WTC11 (cell line): ENCODE data around the gene ABCA3. TPM values are rescaled to one million over a fixed set of nuclear protein-coding genes. Genes with fewer than 3 reads are reported as not detected.

Experiments used
- ATAC-seq: fragments of 200-7000 bp; cut with Tn5 transposase; 2 replicates; pipeline ENCODE4 v1.10.0; 2021; ENCODE audit warnings: mild to moderate bottlenecking, moderate library complexity
- CTCF ChIA-PET: fragments of 300-600 bp; sonication (Branson Sonifier 250); formaldehyde crosslinking; loops from one replicate; lab custom pipeline; 2021; ENCODE audit warnings: antibody characterized with exemption; lab: Charles Lee
- POLR2A ChIA-PET: fragments of 350-600 bp; sonication (Branson Sonifier 250); formaldehyde crosslinking; loops from one replicate; lab custom pipeline; 2021; ENCODE audit warnings: antibody characterized with exemption; lab: Charles Lee
- DNase-seq: peaks from one replicate; pipeline ENCODE4 v3.0.0; 2021; ENCODE audit warnings: low spot score
- H3K27ac Mint-ChIP-seq: 2 replicates; pipeline ENCODE4 v1.8.0; 2021; ENCODE audit warnings: mixed read lengths
- H3K27me3 Mint-ChIP-seq: 2 replicates; pipeline ENCODE4 v1.8.0; 2021; ENCODE audit warnings: low read depth, mild to moderate bottlenecking, moderate library complexity, mixed read lengths
- H3K36me3 Mint-ChIP-seq: 2 replicates; pipeline ENCODE4 v1.8.0; 2021; ENCODE audit warnings: mixed read lengths
- H3K4me1 Mint-ChIP-seq: 2 replicates; pipeline ENCODE4 v1.8.0; 2022; ENCODE audit warnings: mixed read lengths
- H3K4me3 Mint-ChIP-seq: 2 replicates; pipeline ENCODE4 v1.8.0; 2021; ENCODE audit warnings: mild to moderate bottlenecking, moderate library complexity, mixed read lengths
- H3K9me3 Mint-ChIP-seq: 2 replicates; pipeline ENCODE4 v1.8.0; 2021; ENCODE audit warnings: mixed read lengths
- CBFB ChIP-seq: sonication (generic); formaldehyde crosslinking; IDR thresholded peaks from 2 replicates; pipeline ENCODE4 v1.8.1; 2022; ENCODE audit warnings: mild to moderate bottlenecking, low read depth, missing genetic modification reagents
- CREM ChIP-seq: sonication (generic); formaldehyde crosslinking; IDR thresholded peaks from 2 replicates; pipeline ENCODE4 v1.8.1; 2022; ENCODE audit warnings: mild to moderate bottlenecking, missing genetic modification reagents, moderate library complexity
- ESRRA ChIP-seq: sonication (generic); formaldehyde crosslinking; IDR thresholded peaks from 2 replicates; pipeline ENCODE4 v1.8.1; 2022; ENCODE audit warnings: mild to moderate bottlenecking, missing genetic modification reagents, borderline replicate concordance
- FOXP1 ChIP-seq: sonication (generic); formaldehyde crosslinking; IDR thresholded peaks from 2 replicates; pipeline ENCODE4 v1.8.0; 2022; ENCODE audit warnings: missing genetic modification reagents, mild to moderate bottlenecking, moderate library complexity, borderline replicate concordance
- GABPB1 ChIP-seq: sonication (generic); formaldehyde crosslinking; IDR thresholded peaks from 2 replicates; pipeline ENCODE4 v1.8.1; 2023; ENCODE audit warnings: mild to moderate bottlenecking, missing genetic modification reagents
- HMGA2 ChIP-seq: fragments of 250-450 bp; sonication (Bioruptor Pico); IDR thresholded peaks from 2 replicates; pipeline ENCODE4 v1.4.0; 2021; ENCODE audit warnings: mild to moderate bottlenecking, moderate library complexity
- KAT7 ChIP-seq: sonication (generic); formaldehyde crosslinking; IDR thresholded peaks from 2 replicates; pipeline ENCODE4 v1.8.1; 2023; ENCODE audit warnings: missing genetic modification reagents, mild to moderate bottlenecking, borderline replicate concordance
- PRRX2 ChIP-seq: fragments of 250-450 bp; sonication (Bioruptor Pico); IDR thresholded peaks from 2 replicates; pipeline ENCODE4 v1.8.0; 2021; ENCODE audit warnings: mild to moderate bottlenecking
- RELA ChIP-seq: sonication (generic); formaldehyde crosslinking; IDR thresholded peaks from 2 replicates; pipeline ENCODE4 v1.8.1; 2022; ENCODE audit warnings: missing genetic modification reagents, mild to moderate bottlenecking, borderline replicate concordance
- TP53 ChIP-seq: sonication (generic); formaldehyde crosslinking; IDR thresholded peaks from 2 replicates; pipeline ENCODE4 v1.8.1; 2023; ENCODE audit warnings: mild to moderate bottlenecking, missing genetic modification reagents
- ZNF219 ChIP-seq: sonication (generic); formaldehyde crosslinking; IDR thresholded peaks from 2 replicates; pipeline ENCODE4 v1.8.0; 2023; ENCODE audit warnings: missing genetic modification reagents, mild to moderate bottlenecking, borderline replicate concordance
- ZNF317 ChIP-seq: sonication (generic); formaldehyde crosslinking; IDR thresholded peaks from 2 replicates; pipeline ENCODE4 v1.8.1; 2023; ENCODE audit warnings: low read depth, mild to moderate bottlenecking, moderate library complexity, missing genetic modification reagents, borderline replicate concordance
- ZNF396 ChIP-seq: fragments of 250-450 bp; sonication (Bioruptor Pico); IDR thresholded peaks from 2 replicates; pipeline ENCODE4 v1.8.0; 2021; ENCODE audit warnings: mild to moderate bottlenecking, moderate library complexity, borderline replicate concordance
- total RNA-seq: library from RNA; stranded (reverse); gene quantifications from 3 replicates; pipeline ENCODE4 v1.2.3, GENCODE V29; 2021
- TF ChIP-seq, protein P1 (sequence below): fragments of 250-450 bp; sonication (Bioruptor Pico); IDR thresholded peaks from 2 replicates; pipeline ENCODE4 v1.9.0; 2021; ENCODE audit warnings: mild to moderate bottlenecking
- TF ChIP-seq, protein P2 (sequence below): sonication (generic); formaldehyde crosslinking; IDR thresholded peaks from 2 replicates; pipeline ENCODE4 v1.8.0; 2022; ENCODE audit warnings: missing genetic modification reagents
- TF ChIP-seq, protein P3 (sequence below): sonication (generic); formaldehyde crosslinking; conservative IDR thresholded peaks from 2 replicates; pipeline ENCODE4 v1.8.1; 2023; ENCODE audit warnings: mild to moderate bottlenecking, low read depth, missing genetic modification reagents, moderate library complexity
- TF ChIP-seq, protein P4 (sequence below): sonication (generic); formaldehyde crosslinking; IDR thresholded peaks from 2 replicates; pipeline ENCODE4 v1.8.1; 2023; ENCODE audit warnings: mild to moderate bottlenecking, missing genetic modification reagents, moderate library complexity
- TF ChIP-seq, protein P5 (sequence below): sonication (generic); formaldehyde crosslinking; IDR thresholded peaks from 2 replicates; pipeline ENCODE4 v1.8.1; 2022; ENCODE audit warnings: mild to moderate bottlenecking, moderate library complexity, missing genetic modification reagents

ABCA3 gene
- total RNA-seq, 1 experiment from 2014 or later = 12.1 TPM

DNA sequence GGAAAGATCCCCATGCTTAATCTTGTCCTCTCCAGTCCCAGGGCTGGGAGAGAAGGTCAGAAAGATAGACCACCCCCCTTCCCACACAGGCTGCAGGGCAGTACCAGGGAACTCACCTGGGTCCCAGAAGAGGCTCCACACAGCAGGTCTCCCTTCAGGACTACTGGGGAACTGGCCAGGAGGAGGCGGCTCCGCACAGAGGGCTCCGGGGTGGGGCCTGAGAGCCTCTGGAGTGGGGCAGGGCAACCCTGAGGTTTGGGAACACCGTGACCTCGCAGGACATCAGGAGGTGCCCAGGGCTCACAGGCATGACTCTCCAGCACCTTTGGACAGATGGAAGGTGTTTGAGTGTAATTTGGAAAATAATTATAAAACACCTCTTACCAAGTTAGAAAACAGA is 11.0 kb downstream of the ABCA3 start:
- ChIA-PET CTCF (interaction anchor here (0.6 to 1.7 kb wide), 3 partner anchors 11 to 635 kb away, joined by 3 read pairs; partner anchors contain the start of genes ABCA3 and KREMEN2), POLR2A (no interaction called here)
- Mint-ChIP-seq H3K27me3 (no peaks in the 10 kb centered on the region; the same call in 1 of the 2 replicates), H3K36me3 (no peaks in the 10 kb centered on the region), H3K9me3 (no peaks in the 10 kb centered on the region), H3K4me1 (no peaks in the 10 kb centered on the region), H3K27ac (no peak overlapping the region), H3K4me3 (no peak overlapping the region)
- TF ChIP-seq, protein P1, sequence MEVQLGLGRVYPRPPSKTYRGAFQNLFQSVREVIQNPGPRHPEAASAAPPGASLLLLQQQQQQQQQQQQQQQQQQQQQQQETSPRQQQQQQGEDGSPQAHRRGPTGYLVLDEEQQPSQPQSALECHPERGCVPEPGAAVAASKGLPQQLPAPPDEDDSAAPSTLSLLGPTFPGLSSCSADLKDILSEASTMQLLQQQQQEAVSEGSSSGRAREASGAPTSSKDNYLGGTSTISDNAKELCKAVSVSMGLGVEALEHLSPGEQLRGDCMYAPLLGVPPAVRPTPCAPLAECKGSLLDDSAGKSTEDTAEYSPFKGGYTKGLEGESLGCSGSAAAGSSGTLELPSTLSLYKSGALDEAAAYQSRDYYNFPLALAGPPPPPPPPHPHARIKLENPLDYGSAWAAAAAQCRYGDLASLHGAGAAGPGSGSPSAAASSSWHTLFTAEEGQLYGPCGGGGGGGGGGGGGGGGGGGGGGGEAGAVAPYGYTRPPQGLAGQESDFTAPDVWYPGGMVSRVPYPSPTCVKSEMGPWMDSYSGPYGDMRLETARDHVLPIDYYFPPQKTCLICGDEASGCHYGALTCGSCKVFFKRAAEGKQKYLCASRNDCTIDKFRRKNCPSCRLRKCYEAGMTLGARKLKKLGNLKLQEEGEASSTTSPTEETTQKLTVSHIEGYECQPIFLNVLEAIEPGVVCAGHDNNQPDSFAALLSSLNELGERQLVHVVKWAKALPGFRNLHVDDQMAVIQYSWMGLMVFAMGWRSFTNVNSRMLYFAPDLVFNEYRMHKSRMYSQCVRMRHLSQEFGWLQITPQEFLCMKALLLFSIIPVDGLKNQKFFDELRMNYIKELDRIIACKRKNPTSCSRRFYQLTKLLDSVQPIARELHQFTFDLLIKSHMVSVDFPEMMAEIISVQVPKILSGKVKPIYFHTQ = no peak
- TF ChIP-seq ESRRA (CRISPR knock-in tag) (no peak), RELA (CRISPR knock-in tag) (no peak), PRRX2 (CRISPR knock-in tag) (no peak), CBFB (CRISPR knock-in tag) (no peak), ZNF317 (no peak), ZNF396 (CRISPR knock-in tag) (no peak), KAT7 (CRISPR knock-in tag) (no peak), FOXP1 (CRISPR knock-in tag) (no peak), ZNF219 (CRISPR knock-in tag) (no peak), GABPB1 (CRISPR knock-in tag) (no peak), TP53 (CRISPR knock-in tag) (no peak), CREM (CRISPR knock-in tag) (no peak), HMGA2 (CRISPR knock-in tag) (no peak)
- TF ChIP-seq, protein P2, sequence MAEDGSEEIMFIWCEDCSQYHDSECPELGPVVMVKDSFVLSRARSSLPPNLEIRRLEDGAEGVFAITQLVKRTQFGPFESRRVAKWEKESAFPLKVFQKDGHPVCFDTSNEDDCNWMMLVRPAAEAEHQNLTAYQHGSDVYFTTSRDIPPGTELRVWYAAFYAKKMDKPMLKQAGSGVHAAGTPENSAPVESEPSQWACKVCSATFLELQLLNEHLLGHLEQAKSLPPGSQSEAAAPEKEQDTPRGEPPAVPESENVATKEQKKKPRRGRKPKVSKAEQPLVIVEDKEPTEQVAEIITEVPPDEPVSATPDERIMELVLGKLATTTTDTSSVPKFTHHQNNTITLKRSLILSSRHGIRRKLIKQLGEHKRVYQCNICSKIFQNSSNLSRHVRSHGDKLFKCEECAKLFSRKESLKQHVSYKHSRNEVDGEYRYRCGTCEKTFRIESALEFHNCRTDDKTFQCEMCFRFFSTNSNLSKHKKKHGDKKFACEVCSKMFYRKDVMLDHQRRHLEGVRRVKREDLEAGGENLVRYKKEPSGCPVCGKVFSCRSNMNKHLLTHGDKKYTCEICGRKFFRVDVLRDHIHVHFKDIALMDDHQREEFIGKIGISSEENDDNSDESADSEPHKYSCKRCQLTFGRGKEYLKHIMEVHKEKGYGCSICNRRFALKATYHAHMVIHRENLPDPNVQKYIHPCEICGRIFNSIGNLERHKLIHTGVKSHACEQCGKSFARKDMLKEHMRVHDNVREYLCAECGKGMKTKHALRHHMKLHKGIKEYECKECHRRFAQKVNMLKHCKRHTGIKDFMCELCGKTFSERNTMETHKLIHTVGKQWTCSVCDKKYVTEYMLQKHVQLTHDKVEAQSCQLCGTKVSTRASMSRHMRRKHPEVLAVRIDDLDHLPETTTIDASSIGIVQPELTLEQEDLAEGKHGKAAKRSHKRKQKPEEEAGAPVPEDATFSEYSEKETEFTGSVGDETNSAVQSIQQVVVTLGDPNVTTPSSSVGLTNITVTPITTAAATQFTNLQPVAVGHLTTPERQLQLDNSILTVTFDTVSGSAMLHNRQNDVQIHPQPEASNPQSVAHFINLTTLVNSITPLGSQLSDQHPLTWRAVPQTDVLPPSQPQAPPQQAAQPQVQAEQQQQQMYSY = no peak
- TF ChIP-seq, protein P3, sequence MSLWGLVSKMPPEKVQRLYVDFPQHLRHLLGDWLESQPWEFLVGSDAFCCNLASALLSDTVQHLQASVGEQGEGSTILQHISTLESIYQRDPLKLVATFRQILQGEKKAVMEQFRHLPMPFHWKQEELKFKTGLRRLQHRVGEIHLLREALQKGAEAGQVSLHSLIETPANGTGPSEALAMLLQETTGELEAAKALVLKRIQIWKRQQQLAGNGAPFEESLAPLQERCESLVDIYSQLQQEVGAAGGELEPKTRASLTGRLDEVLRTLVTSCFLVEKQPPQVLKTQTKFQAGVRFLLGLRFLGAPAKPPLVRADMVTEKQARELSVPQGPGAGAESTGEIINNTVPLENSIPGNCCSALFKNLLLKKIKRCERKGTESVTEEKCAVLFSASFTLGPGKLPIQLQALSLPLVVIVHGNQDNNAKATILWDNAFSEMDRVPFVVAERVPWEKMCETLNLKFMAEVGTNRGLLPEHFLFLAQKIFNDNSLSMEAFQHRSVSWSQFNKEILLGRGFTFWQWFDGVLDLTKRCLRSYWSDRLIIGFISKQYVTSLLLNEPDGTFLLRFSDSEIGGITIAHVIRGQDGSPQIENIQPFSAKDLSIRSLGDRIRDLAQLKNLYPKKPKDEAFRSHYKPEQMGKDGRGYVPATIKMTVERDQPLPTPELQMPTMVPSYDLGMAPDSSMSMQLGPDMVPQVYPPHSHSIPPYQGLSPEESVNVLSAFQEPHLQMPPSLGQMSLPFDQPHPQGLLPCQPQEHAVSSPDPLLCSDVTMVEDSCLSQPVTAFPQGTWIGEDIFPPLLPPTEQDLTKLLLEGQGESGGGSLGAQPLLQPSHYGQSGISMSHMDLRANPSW = no peak
- TF ChIP-seq, protein P4, sequence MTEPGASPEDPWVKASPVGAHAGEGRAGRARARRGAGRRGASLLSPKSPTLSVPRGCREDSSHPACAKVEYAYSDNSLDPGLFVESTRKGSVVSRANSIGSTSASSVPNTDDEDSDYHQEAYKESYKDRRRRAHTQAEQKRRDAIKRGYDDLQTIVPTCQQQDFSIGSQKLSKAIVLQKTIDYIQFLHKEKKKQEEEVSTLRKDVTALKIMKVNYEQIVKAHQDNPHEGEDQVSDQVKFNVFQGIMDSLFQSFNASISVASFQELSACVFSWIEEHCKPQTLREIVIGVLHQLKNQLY = no peak
- TF ChIP-seq, protein P5, sequence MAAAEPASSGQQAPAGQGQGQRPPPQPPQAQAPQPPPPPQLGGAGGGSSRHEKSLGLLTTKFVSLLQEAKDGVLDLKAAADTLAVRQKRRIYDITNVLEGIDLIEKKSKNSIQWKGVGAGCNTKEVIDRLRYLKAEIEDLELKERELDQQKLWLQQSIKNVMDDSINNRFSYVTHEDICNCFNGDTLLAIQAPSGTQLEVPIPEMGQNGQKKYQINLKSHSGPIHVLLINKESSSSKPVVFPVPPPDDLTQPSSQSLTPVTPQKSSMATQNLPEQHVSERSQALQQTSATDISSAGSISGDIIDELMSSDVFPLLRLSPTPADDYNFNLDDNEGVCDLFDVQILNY (CRISPR knock-in tag) = no peak
- peak; percentile 76 for ATAC-seq
- peak; percentile 32 for DNase-seq
